ENCODE data around the gene PLLP.

PLLP gene

DNA sequence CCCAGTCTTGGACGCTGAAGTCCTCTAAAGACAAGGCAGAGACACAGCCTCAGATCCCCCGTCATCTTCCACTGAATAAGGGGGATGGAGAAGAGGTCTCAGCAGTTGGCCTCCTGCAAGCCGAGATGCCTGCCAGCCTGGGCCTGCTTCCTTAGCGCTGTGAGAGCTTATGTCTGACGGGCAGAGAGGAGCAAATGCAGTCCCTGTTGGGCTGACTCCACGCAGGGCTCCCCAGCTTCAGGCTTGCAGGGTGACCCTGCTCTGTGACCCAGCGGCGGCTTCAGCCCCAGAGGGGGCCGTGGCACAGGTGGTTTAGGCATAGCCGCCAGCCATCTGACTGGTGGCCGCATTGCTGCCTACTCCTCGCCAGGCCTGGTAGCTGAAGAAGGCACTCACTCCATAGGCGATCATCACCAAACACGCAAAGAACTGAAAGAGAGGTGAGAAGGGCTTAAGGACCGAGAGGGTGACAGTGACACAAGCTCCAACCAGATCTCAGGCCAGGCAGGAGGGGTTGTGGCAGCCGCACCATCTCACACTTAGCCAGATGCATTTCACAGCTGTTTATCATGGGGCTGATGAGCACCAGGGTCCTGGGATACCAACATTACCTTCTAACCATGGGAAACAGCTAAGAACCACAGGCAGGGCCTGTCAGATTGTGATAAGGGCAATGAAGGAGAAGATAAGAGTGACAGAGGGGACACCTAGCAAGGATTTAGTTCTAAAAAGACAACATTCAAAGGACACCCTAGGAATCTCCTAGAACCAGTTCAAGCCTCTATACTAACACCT is 27.7 kb downstream of the PLLP start:
- H3K27me3 Mint-ChIP-seq: no peaks in the 10 kb centered on the region
- no peak for ATAC-seq
- H3K4me3 Mint-ChIP-seq: no peak overlapping the region
- DNase-seq: no peak
- no peak overlapping the region for H3K27ac Mint-ChIP-seq
- no peaks in the 10 kb centered on the region for H3K9me3 Mint-ChIP-seq
- H3K4me1 Mint-ChIP-seq: peaks cover 27% of the 10 kb centered on the region

DNA sequence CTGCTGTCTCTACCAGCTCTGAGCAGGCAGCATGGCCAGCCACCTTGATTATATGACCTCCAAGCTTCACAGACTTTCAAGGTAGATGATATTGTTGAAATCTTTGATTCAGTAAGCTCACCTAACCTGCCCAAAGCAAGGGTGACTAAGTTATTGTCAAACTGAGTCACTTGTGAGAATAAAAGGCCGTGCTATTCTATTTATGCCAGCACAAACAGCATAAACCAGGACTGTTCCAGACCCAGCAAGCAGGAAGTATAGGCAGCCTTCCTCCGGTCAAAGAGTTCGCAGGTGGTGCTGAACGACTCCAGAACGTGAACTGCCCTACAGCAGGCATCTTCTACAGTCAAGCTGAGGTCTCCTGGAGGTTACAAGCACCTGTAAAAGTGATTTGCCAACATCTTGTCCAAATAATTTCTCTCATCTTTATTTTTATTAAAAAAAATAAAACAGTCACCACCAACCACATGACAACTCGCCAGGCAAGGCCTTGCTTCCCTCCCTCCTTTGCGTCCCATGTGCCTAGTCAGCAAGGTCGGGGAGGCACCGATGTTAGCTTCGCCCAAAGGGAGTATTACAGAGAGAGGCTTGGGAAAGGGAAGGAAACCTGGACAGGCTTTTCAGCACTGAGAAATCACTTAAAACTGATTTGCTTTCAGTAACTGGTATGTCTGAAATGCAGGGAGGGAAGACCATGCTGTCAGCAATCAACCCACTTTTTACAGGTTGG is 28.6 kb downstream of the PLLP start:
- no peak overlapping the region for H3K27ac Mint-ChIP-seq
- DNase-seq (no peak), ATAC-seq (no peak)
- no peaks in the 10 kb centered on the region for H3K27me3 Mint-ChIP-seq
- H3K4me3 Mint-ChIP-seq: no peak overlapping the region
- H3K4me1 Mint-ChIP-seq: peaks cover 24% of the 10 kb centered on the region
- no peaks in the 10 kb centered on the region for H3K9me3 Mint-ChIP-seq

DNA sequence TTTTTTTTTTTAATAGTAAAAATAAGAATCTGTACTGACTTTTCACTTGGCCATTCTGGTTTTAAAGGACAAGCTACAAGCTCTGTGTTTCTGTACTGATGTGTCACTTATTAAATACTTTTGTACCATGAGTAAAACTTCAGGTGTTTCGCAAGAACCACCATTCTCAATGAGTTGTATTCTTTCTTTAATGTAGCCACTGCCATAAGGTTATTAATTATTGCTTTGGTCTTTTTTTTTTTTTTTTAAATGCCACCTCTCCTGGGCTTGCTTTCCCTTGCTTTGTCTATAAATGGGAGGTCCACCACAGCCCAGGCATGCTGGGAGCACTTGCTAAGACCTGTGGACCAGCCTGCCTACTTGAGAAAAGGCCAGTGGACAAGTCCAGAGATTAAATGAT is 31.0 kb downstream of the PLLP start:
- no peaks in the 10 kb centered on the region for H3K9me3 Mint-ChIP-seq
- peaks cover 4% of the 10 kb centered on the region for H3K4me1 Mint-ChIP-seq
- H3K27ac Mint-ChIP-seq: no peak overlapping the region
- H3K4me3 Mint-ChIP-seq: no peak overlapping the region
- DNase-seq: no peak
- ATAC-seq: no peak
- H3K27me3 Mint-ChIP-seq: no peaks in the 10 kb centered on the region

DNA sequence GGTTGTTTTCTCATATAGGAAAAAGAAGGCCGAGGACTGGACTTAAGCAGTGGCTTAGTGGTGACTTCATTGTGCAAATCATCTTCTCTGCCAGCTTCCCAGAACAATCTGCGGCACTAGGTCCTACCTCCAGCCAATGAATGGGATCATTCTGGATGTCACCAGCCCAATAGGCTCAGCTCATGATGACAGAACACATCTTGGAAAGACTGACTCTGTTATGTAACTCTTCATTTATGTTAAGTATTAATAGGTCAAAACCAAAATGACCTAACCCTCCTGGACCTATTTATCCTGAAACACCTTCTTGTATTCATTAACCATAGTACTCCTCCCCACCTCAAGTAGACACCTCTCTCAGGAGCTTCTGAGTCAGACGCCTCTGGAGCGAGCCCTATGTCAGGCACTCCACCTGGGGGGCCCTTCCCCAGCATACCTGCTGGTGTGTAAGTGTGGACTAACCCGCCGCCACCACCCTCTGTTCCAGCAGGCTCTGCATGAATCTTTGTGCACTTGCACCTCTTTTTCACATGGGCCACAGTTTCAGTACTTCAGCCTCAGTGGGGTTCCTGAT is 32.2 kb downstream of the PLLP start:
- DNase-seq (no peak), ATAC-seq (no peak)
- Mint-ChIP-seq H3K4me3 (no peak overlapping the region), H3K27ac (no peak overlapping the region), H3K4me1 (no peaks in the 10 kb centered on the region), H3K27me3 (no peaks in the 10 kb centered on the region), H3K9me3 (no peaks in the 10 kb centered on the region)

DNA sequence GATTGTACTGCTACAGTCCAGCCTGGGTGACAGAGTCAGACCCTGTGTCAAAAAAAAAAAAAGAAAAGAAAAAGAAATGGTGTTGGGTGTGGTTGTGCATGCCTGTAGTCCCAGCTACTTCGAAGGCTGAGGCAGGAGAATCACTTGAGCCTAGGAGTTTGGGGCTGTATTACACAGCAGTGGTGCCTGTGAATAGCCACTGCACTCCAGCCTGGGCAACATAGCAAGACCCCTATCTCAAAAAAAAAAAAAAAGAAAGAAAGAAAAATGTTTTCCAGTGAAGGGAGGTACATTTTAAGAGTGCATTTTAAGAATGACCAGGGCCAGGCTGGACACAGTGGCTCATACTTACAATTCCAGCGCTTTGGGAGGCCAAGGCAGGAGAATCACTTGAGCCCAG is 33.1 kb downstream of the PLLP start:
- no peaks in the 10 kb centered on the region for H3K9me3 Mint-ChIP-seq
- no peaks in the 10 kb centered on the region for H3K4me1 Mint-ChIP-seq
- DNase-seq (no peak), ATAC-seq (no peak)
- H3K4me3 Mint-ChIP-seq: no peak overlapping the region
- H3K27ac Mint-ChIP-seq: peak overlapping the region in 1 of 2 donors; percentile 42
- H3K27me3 Mint-ChIP-seq: no peaks in the 10 kb centered on the region

DNA sequence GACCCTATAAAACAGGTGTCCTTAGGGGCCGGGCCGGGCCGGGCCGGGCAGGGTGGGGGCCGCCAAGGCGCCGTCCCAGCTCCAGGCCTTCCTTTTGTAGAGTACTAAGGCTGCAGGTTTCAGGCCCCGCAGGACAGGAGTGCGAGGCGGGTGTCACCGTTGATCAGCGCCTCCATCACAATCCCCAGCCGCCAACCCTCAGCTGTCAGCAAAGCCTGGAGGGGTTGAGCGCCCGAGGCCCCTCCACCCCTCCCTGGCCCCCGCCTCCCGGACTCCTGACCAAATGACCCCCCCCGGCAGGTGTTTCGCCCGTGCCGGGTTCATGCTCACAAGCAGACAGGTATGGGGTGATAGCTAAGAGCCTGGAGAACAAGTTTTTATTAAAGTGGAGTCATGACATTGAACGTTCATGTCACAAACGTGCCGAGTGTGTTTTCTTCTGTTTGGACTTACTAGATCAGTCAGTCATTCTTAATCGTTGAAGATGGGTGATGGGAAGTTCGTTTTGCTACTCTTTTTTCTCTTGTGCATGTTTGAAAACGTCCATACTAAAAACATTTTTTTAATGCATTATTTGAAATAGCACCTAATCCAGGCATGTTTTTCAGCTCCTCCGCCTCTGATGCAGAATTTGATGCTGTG is 38.9 kb downstream of the PLLP start:
- Mint-ChIP-seq H3K27ac (peak overlapping the region; percentile 67 to 77), H3K9me3 (no peaks in the 10 kb centered on the region), H3K4me1 (peaks cover 25% of the 10 kb centered on the region), H3K27me3 (no peaks in the 10 kb centered on the region), H3K4me3 (peak overlapping the region; percentile 95)
- DNase-seq (no peak), ATAC-seq (peak; percentile 52)

DNA sequence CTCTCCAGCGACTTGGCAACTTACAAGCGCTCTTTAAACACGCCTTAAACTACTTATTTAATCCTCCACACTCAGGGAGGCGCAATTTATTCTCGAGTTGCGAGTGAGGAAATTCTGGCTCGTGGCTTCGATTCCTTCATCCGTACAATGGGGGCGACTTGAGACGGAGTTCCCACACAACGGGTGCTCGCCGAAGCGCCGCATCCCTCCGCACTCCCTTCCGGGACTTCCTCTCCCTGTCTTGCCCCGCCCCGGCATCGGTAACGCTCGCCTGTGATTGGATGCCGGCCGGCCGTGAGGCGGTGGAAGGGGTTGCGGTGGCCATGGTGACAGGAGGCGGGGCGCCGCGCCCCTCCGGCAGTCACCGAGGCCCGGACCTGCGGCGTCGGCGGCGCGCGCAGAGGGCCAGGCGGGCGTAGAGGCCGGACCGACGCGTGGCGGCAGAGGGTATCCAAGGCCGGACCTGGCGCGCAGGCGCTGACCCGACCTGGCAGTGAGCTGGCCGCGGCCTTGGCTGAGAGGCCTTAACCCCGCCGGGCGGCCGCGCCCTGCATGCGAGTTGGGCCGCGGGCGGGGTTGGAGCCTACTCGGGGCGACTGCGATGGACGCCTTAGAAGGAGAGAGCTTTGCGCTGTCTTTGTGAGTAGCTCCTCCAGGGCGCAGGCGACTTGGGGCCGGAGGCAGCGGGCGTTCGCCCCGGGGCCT is 39.6 kb downstream of the PLLP start, which contains the start of gene ARL2BP:
Gene ARL2BP (plus strand): TSS at position 493 of the 705 bp plus-strand sequence. CDS start 109 bp downstream, at position 602.
- peak; percentile 96 to 98 for DNase-seq
- H3K27ac Mint-ChIP-seq: peak within 1 kb of the TSS; percentile 94 to 96
- H3K4me1 Mint-ChIP-seq: peaks cover 26% of the 10 kb centered on the region
- ATAC-seq: peak; percentile 97
- peak within 1 kb of the TSS; percentile 95 for H3K4me3 Mint-ChIP-seq
- no peaks in the 10 kb centered on the region for H3K27me3 Mint-ChIP-seq
- no peaks in the 10 kb centered on the region for H3K9me3 Mint-ChIP-seq

DNA sequence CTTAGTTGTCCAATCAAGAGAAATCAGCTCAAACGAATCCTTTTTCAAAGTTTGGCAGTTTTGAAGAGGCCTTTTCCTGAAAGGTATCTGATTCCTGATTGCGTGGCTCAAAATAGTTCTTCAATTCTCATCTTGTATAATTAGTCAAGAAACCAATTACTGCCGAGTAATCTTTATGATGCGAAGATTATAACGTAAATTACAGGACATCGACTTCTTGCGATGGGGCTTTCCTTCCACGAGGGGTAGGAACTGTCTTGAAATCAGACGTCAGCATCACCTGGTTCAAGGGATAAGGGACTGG is 40.1 kb downstream of the PLLP start:
- DNase-seq: no peak
- no peak for ATAC-seq

DNA sequence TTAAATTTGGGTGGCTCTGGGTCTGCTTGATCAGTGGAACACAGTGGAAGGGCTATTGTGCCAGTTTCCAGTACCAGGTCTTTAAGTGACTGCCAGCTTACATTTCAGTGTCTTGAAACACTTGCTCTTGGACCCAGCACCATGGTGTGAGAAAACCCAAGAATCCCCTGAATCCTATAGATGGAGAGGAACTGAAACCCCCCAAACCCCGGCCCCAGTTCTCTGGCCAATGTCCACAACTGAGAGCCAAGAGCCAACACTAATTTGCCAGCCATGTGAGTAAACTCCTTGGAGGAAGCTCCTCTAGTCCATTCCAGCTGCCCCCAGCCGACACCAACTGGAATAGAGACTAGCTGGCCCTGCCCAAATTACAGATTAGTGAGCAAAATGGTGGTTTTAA is 41.8 kb downstream of the PLLP start:
- Mint-ChIP-seq H3K9me3 (no peaks in the 10 kb centered on the region), H3K27ac (no peak overlapping the region), H3K4me3 (no peak overlapping the region), H3K4me1 (peaks cover 26% of the 10 kb centered on the region), H3K27me3 (no peaks in the 10 kb centered on the region)
- no peak for DNase-seq
- ATAC-seq: no peak

More for the DNA sequence above, 40.1 kb downstream of the PLLP start:
- Mint-ChIP-seq H3K4me1 (peaks cover 26% of the 10 kb centered on the region), H3K27me3 (no peaks in the 10 kb centered on the region), H3K9me3 (no peaks in the 10 kb centered on the region), H3K27ac (peak overlapping the region; percentile 94 to 96), H3K4me3 (peak overlapping the region; percentile 95)

DNA sequence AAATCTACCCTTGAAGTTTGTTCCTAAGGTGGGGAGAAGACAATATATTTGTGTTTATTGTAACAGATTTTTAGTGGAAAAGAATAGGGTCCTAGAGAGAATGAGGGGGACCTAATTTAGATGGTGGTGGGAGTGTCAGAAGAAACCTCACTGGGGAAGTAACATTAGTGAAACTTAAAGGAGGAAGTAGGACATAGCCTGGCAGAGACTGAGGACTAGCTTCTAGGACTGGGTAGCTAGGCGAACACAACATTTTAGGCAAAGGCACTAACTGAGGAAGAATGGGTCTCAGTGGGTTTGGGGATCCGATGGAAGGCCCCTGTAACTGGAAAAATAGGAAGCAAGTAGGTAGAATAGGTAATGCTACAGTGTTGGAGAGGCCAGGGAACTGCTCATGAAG is 43.6 kb downstream of the PLLP start:
- DNase-seq (no peak), ATAC-seq (no peak)
- Mint-ChIP-seq H3K9me3 (no peaks in the 10 kb centered on the region), H3K4me1 (peaks cover 26% of the 10 kb centered on the region), H3K27ac (no peak overlapping the region), H3K27me3 (no peaks in the 10 kb centered on the region), H3K4me3 (no peak overlapping the region)

DNA sequence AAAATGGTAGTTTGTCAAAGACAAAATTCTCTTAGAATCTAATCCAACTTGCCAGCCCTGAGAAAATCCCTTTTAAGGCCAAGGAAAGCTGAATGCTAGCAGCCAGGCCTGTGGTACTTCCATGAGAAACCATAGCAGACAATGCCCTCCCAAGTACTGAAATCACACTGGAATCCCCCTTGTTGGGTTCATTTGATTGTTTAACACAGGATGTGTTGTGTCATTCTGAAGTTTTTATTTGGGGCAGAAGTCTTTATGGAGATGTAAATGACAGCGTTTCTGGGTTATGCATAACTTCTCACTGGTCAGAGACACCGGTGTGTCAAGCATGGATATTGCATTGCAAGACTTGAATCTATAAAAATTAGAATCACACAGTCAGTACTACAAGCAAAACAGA is 45.4 kb downstream of the PLLP start:
- no peaks in the 10 kb centered on the region for H3K27me3 Mint-ChIP-seq
- no peak overlapping the region for H3K4me3 Mint-ChIP-seq
- DNase-seq (no peak), ATAC-seq (peak; percentile 84)
- peaks cover 21% of the 10 kb centered on the region for H3K4me1 Mint-ChIP-seq
- H3K9me3 Mint-ChIP-seq: no peaks in the 10 kb centered on the region
- H3K27ac Mint-ChIP-seq: no peak overlapping the region

DNA sequence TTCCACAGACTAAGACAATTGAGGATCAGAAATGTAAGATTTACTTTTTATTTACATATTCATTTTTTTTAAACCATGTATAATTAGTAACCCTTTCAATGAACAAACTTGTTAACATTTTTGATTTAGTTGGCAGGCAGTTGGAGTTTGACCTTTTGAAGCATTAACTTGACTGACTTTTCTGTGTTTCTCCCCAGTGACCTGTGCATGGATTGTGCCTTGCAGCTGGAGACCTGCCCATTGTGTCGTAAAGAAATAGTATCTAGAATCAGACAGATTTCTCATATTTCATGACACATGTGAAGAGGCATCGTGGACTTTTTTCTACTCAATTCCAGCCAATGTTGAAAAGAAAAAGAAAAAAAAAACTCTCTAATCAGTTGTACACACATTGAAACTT is 45.8 kb downstream of the PLLP start:
- Mint-ChIP-seq H3K4me3 (no peak overlapping the region), H3K27ac (no peak overlapping the region), H3K4me1 (peaks cover 17% of the 10 kb centered on the region), H3K9me3 (no peaks in the 10 kb centered on the region), H3K27me3 (no peaks in the 10 kb centered on the region)
- no peak for DNase-seq
- no peak for ATAC-seq

DNA sequence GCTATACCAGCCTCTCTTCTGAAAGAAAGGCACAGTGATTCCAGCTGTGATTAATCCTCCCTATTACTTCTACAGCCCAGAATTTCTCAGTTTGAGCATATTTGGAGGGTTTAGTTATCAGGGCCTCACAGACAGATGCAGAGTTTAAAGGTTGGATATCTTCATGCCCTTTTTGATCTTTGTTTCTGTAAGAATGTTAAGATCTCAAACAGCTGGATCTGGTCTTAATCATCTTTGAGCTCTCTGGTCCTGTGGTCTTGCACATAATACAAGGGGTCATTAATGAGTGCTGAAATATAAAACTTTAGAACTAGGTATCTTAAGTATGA is 48.5 kb downstream of the PLLP start:
- no peak for DNase-seq
- H3K4me1 Mint-ChIP-seq: peaks cover 17% of the 10 kb centered on the region
- H3K27me3 Mint-ChIP-seq: no peaks in the 10 kb centered on the region
- H3K27ac Mint-ChIP-seq: peak overlapping the region in 1 of 2 donors; percentile 63
- no peak for ATAC-seq
- H3K9me3 Mint-ChIP-seq: no peaks in the 10 kb centered on the region
- no peak overlapping the region for H3K4me3 Mint-ChIP-seq

DNA sequence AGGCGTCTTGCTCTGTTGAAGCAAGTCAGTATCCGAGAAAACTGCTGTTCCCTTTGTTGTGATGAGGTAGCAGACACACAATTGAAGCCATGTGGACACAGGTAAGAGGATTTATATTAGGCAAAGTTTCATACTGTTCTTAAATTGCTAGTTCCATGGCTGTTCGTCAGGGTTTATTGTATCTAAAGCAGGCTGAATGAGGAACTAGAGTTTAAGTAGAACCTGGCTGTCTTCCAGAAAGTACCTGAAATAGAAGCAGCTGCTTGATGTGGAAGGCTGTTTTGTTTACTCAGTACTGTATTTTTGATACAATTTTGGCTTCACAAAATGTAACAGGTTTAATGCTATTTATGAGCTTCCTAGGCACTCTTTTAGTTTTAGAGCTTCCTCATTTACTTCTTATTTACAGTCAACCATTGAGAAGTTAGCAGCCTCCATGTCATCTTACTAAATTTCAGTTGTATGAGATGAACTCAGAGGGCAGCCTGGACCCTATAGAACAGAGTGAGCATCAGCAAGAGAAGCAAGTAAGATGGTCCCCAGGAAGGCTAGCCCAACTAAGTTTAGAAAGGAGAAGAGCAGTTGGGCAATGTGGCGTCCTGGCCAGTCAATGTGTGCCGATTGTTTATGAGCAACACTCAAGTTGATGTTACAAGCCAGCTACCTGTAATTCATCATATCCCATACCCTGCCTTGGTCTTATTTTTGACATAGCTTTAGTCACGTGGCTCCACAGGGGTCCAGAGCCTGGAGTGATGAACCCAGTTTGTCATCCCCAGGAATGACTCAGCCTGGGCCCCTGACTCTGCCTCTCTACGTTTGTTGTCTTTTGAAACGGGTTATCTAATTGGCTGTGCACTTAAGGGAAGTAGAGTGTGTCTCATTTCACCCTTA is 49.1 kb downstream of the PLLP start:
- Mint-ChIP-seq H3K27me3 (no peaks in the 10 kb centered on the region), H3K4me1 (peaks cover 12% of the 10 kb centered on the region), H3K9me3 (no peaks in the 10 kb centered on the region), H3K4me3 (no peak overlapping the region), H3K27ac (peak overlapping the region; percentile 29 to 63)
- ATAC-seq: peak; percentile 78
- no peak for DNase-seq

DNA sequence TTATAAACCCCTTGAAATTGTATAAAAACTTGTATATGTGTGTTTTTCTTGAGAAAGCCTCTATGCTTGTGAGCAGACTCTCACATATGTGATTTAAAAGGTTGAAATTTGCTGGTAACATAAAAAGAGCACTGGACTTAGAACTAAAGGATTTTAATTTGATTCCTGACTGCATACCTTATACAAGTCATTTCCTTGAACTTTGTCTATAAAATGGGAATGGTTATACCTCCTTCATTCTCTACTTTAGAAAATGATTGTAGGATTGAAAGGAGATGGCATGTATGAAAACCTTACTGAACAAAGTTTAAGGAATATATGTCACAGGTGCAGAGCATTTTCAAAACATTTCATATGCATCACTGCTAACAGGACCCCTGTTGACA is 49.8 kb downstream of the PLLP start:
- Mint-ChIP-seq H3K4me3 (no peak overlapping the region), H3K27ac (peak overlapping the region in 1 of 2 donors; percentile 29), H3K4me1 (peaks cover 12% of the 10 kb centered on the region), H3K9me3 (no peaks in the 10 kb centered on the region), H3K27me3 (no peaks in the 10 kb centered on the region)
- DNase-seq (no peak), ATAC-seq (no peak)
